PFSK-1 (cell line): ENCODE measurements around the gene C11orf98.

Source experiments
- FOXP2 ChIP-seq: optimal IDR thresholded peaks from 2 replicates; pipeline ENCODE3; 2011; ENCODE audit warnings: borderline replicate concordance, control low read depth, inconsistent platforms; ENCODE audit not compliant: insufficient read depth; ENCODE audit errors: extremely low read length, extremely low read depth
- POLR2AphosphoS5 ChIP-seq: IDR thresholded peaks from 2 replicates; pipeline ENCODE4 v1.6.1; 2012; ENCODE audit warnings: low read depth, mild to moderate bottlenecking, control low read depth, low read length, moderate library complexity
- SIN3A ChIP-seq: IDR thresholded peaks from 2 replicates; pipeline ENCODE4 v1.6.1; 2012; ENCODE audit warnings: mild to moderate bottlenecking, low read length, moderate library complexity, borderline replicate concordance; ENCODE audit not compliant: insufficient read depth
- TAF1 ChIP-seq: IDR thresholded peaks from 2 replicates; pipeline ENCODE4 v1.6.1; 2012; ENCODE audit warnings: low read length, control low read depth, borderline replicate concordance; ENCODE audit not compliant: insufficient read depth
- TF ChIP-seq, protein P1 (sequence below), 2 experiments: IDR thresholded peaks; 2 replicates each; pipeline versions ENCODE4 v1.6.1 to v1.8.0; 2011 to 2012; ENCODE audit warnings: low read depth in 2 of 2, low read length in 2 of 2, control low read depth in 1 of 2, inconsistent platforms in 1 of 2, mild to moderate bottlenecking in 1 of 2, moderate library complexity in 1 of 2; ENCODE audit not compliant: insufficient read depth in 1 of 2

GRCh38 chr11:62678770-62679696, 14.0 kb upstream of the C11orf98 start, which contains the start of gene UBXN1:
- TF ChIP-seq, protein P1, sequence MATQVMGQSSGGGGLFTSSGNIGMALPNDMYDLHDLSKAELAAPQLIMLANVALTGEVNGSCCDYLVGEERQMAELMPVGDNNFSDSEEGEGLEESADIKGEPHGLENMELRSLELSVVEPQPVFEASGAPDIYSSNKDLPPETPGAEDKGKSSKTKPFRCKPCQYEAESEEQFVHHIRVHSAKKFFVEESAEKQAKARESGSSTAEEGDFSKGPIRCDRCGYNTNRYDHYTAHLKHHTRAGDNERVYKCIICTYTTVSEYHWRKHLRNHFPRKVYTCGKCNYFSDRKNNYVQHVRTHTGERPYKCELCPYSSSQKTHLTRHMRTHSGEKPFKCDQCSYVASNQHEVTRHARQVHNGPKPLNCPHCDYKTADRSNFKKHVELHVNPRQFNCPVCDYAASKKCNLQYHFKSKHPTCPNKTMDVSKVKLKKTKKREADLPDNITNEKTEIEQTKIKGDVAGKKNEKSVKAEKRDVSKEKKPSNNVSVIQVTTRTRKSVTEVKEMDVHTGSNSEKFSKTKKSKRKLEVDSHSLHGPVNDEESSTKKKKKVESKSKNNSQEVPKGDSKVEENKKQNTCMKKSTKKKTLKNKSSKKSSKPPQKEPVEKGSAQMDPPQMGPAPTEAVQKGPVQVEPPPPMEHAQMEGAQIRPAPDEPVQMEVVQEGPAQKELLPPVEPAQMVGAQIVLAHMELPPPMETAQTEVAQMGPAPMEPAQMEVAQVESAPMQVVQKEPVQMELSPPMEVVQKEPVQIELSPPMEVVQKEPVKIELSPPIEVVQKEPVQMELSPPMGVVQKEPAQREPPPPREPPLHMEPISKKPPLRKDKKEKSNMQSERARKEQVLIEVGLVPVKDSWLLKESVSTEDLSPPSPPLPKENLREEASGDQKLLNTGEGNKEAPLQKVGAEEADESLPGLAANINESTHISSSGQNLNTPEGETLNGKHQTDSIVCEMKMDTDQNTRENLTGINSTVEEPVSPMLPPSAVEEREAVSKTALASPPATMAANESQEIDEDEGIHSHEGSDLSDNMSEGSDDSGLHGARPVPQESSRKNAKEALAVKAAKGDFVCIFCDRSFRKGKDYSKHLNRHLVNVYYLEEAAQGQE (IDR thresholded peaks at IDR 0.05; ENCODE audit: insufficient read depth in 1 of 2, low read depth in 2 of 2, low read length in 2 of 2), result peak in 1 of 2 experiments; percentile 73; a peak in 2 of 4 replicates
- TF ChIP-seq POLR2AphosphoS5 (peak; percentile 72), SIN3A (peak; percentile 82; the same call in 1 of the 2 replicates), TAF1 (peak; percentile 60; the same call in 1 of the 2 replicates), FOXP2 (peak; percentile 23)
